H9 (cell line): ENCODE measurements around the gene SSR2. TPM values are rescaled to one million over a fixed set of nuclear protein-coding genes. Genes with fewer than 3 reads are reported as not detected.

Experiments
- DNase-seq: peaks from one replicate; pipeline ENCODE4 v3.0.0-alpha.2; 2017
- H2AFZ ChIP-seq: one replicate; pipeline ENCODE4 v1.6.1; 2013; ENCODE audit warnings: mild to moderate bottlenecking, low read length, control low read depth, moderate library complexity
- H2AK5ac ChIP-seq: 2 replicates; pipeline ENCODE4 v1.6.1; 2013; ENCODE audit warnings: low read length, control low read depth, mixed read lengths; ENCODE audit not compliant: insufficient read length
- H2BK120ac ChIP-seq: one replicate; pipeline ENCODE4 v1.6.1; 2013; ENCODE audit warnings: low read depth, mild to moderate bottlenecking, low read length, control low read depth, inconsistent platforms; ENCODE audit not compliant: poor library complexity, severe bottlenecking
- H2BK12ac ChIP-seq: 2 replicates; pipeline ENCODE4 v1.6.1; 2013; ENCODE audit warnings: low read length, control low read depth, mixed read lengths, low read depth; ENCODE audit not compliant: insufficient read length
- H2BK15ac ChIP-seq: 2 replicates; pipeline ENCODE4 v1.6.1; 2013; ENCODE audit warnings: low read depth, low read length, control low read depth
- H2BK20ac ChIP-seq: one replicate; pipeline ENCODE4 v1.6.1; 2013; ENCODE audit warnings: low read depth, mild to moderate bottlenecking, low read length, control low read depth, inconsistent platforms; ENCODE audit not compliant: poor library complexity, severe bottlenecking
- H2BK5ac ChIP-seq: 2 replicates; pipeline ENCODE4 v1.6.1; 2013; ENCODE audit warnings: low read length, control low read depth, mixed read lengths; ENCODE audit not compliant: insufficient read length
- H3K14ac ChIP-seq: 2 replicates; pipeline ENCODE4 v1.6.1; 2013; ENCODE audit warnings: low read length, control low read depth; ENCODE audit not compliant: insufficient read depth
- H3K18ac ChIP-seq: 2 replicates; pipeline ENCODE4 v1.6.1; 2013; ENCODE audit warnings: low read depth, mild to moderate bottlenecking, mixed read lengths, low read length, control low read depth; ENCODE audit not compliant: insufficient read length
- H3K23ac ChIP-seq: 2 replicates; pipeline ENCODE4 v1.6.1; 2013; ENCODE audit warnings: low read length, control low read depth, mixed read lengths, low read depth; ENCODE audit not compliant: insufficient read length
- H3K23me2 ChIP-seq: 2 replicates; pipeline ENCODE4 v1.6.1; 2013; ENCODE audit warnings: low read depth, mild to moderate bottlenecking, mixed read lengths, low read length, control low read depth; ENCODE audit not compliant: insufficient read length, poor library complexity, severe bottlenecking
- H3K27ac ChIP-seq: 2 replicates; pipeline ENCODE4 v1.5.1; 2013; ENCODE audit warnings: low read length, control low read depth, mixed read lengths, low read depth; ENCODE audit not compliant: insufficient read length
- H3K27me3 ChIP-seq: 2 replicates; pipeline ENCODE4 v1.6.1; 2013; ENCODE audit warnings: low read length, control low read depth, inconsistent platforms; ENCODE audit not compliant: insufficient read depth
- H3K4ac ChIP-seq: 2 replicates; pipeline ENCODE4 v1.6.1; 2013; ENCODE audit warnings: low read depth, mild to moderate bottlenecking, control low read depth, inconsistent platforms, low read length, moderate library complexity
- H3K4me1 ChIP-seq: 2 replicates; pipeline ENCODE4 v1.6.1; 2013; ENCODE audit warnings: low read length, control low read depth, inconsistent platforms; ENCODE audit not compliant: insufficient read depth
- H3K4me2 ChIP-seq: 2 replicates; pipeline ENCODE4 v1.6.1; 2013; ENCODE audit warnings: low read length, control low read depth, mixed read lengths; ENCODE audit not compliant: insufficient read length, insufficient read depth
- H3K56ac ChIP-seq: 2 replicates; pipeline ENCODE4 v1.6.1; 2013; ENCODE audit warnings: low read depth, mild to moderate bottlenecking, mixed read lengths, low read length, control low read depth; ENCODE audit not compliant: insufficient read length
- H3K79me1 ChIP-seq: 2 replicates; pipeline ENCODE4 v1.6.1; 2013; ENCODE audit warnings: low read depth, mild to moderate bottlenecking, moderate library complexity, low read length, control low read depth, inconsistent platforms; ENCODE audit not compliant: insufficient read depth, poor library complexity, severe bottlenecking
- H3K79me2 ChIP-seq: 2 replicates; pipeline ENCODE4 v1.6.1; 2013; ENCODE audit warnings: low read length, control low read depth, inconsistent platforms; ENCODE audit not compliant: insufficient read depth
- H3K9ac ChIP-seq: 2 replicates; pipeline ENCODE4 v1.6.1; 2013; ENCODE audit warnings: low read length, control low read depth, mixed read lengths; ENCODE audit not compliant: insufficient read length; ENCODE audit errors: extremely low read depth
- H3K9me3 ChIP-seq: one replicate; pipeline ENCODE4 v1.6.1; 2013; ENCODE audit warnings: low read depth, low read length, inconsistent platforms; ENCODE audit not compliant: control insufficient read depth
- H3T11ph ChIP-seq: one replicate; pipeline ENCODE4 v1.6.1; 2013; ENCODE audit warnings: mild to moderate bottlenecking, low read length, control low read depth, inconsistent platforms
- H4K20me1 ChIP-seq: one replicate; pipeline ENCODE4 v1.6.1; 2013; ENCODE audit not compliant: control insufficient read depth, insufficient read length, insufficient read depth
- H4K5ac ChIP-seq: 2 replicates; pipeline ENCODE4 v1.6.1; 2013; ENCODE audit warnings: low read depth, mild to moderate bottlenecking, mixed read lengths, low read length, control low read depth; ENCODE audit not compliant: insufficient read length
- H4K8ac ChIP-seq: replicated peaks from 2 replicates; pipeline ENCODE4 v1.6.1; 2013; ENCODE audit warnings: low read length, control low read depth, mixed read lengths, low read depth; ENCODE audit not compliant: insufficient read length
- H4K91ac ChIP-seq: 2 replicates; pipeline ENCODE4 v1.6.1; 2013; ENCODE audit warnings: low read depth, mild to moderate bottlenecking, moderate library complexity, mixed read lengths, low read length, control low read depth; ENCODE audit not compliant: insufficient read length
- H3K27ac Mint-ChIP-seq, 3 experiments: 2 replicates in 2 of 3; 3 replicates in 1 of 3; pipeline ENCODE4 v1.8.0; 2020 to 2021; ENCODE audit warnings: mixed read lengths in 3 of 3, mild to moderate bottlenecking in 1 of 3, moderate library complexity in 1 of 3
- H3K27me3 Mint-ChIP-seq: 2 replicates; pipeline ENCODE4 v1.8.0; 2021; ENCODE audit warnings: low read depth, mild to moderate bottlenecking, moderate library complexity, mixed read lengths
- H3K36me3 Mint-ChIP-seq, 3 experiments: 2 replicates in 2 of 3; 3 replicates in 1 of 3; pipeline ENCODE4 v1.8.0; 2020 to 2021; ENCODE audit warnings: low read depth in 3 of 3, mixed read lengths in 3 of 3; ENCODE audit not compliant: insufficient read depth in 1 of 3
- H3K4me1 Mint-ChIP-seq, 2 experiments: 2 replicates each; pipeline ENCODE4 v1.8.0; 2020; ENCODE audit warnings: mixed read lengths in 2 of 2
- H3K4me3 Mint-ChIP-seq, 2 experiments: 2 replicates in 1 of 2; 3 replicates in 1 of 2; pipeline ENCODE4 v1.8.0; 2020 to 2021; ENCODE audit warnings: mild to moderate bottlenecking in 2 of 2, mixed read lengths in 2 of 2, moderate library complexity in 1 of 2
- H3K9me3 Mint-ChIP-seq, 2 experiments: 2 replicates in 1 of 2; 3 replicates in 1 of 2; pipeline ENCODE4 v1.8.0; 2020; ENCODE audit warnings: mild to moderate bottlenecking in 2 of 2, mixed read lengths in 2 of 2, moderate library complexity in 1 of 2
- CTCF ChIP-seq: fragments of 200-600 bp; sonication (generic); conservative IDR thresholded peaks from 3 replicates; pipeline ENCODE4 v1.8.0; 2021; ENCODE audit warnings: antibody characterized with exemption, mild to moderate bottlenecking
- WGBS: extraction: QIAGEN DNeasy Blood & Tissue Kit; methylation state at CpG from one replicate; pipeline ENCODE4 v1.1.7; 2013; ENCODE audit warnings: missing lambda C conversion rate, low lambda C conversion rate, mixed read lengths; ENCODE audit not compliant: insufficient read length; ENCODE audit errors: extremely low coverage; 5-methylcytosine and 5-hydroxymethylcytosine counted together
- total RNA-seq: library from RNA; stranded (reverse); gene quantifications from 2 replicates; pipeline ENCODE4 v1.2.1, GENCODE V29; 2021

Gene SSR2
- total RNA-seq, 1 experiment from 2014 or later, result 170 TPM

DNA sequence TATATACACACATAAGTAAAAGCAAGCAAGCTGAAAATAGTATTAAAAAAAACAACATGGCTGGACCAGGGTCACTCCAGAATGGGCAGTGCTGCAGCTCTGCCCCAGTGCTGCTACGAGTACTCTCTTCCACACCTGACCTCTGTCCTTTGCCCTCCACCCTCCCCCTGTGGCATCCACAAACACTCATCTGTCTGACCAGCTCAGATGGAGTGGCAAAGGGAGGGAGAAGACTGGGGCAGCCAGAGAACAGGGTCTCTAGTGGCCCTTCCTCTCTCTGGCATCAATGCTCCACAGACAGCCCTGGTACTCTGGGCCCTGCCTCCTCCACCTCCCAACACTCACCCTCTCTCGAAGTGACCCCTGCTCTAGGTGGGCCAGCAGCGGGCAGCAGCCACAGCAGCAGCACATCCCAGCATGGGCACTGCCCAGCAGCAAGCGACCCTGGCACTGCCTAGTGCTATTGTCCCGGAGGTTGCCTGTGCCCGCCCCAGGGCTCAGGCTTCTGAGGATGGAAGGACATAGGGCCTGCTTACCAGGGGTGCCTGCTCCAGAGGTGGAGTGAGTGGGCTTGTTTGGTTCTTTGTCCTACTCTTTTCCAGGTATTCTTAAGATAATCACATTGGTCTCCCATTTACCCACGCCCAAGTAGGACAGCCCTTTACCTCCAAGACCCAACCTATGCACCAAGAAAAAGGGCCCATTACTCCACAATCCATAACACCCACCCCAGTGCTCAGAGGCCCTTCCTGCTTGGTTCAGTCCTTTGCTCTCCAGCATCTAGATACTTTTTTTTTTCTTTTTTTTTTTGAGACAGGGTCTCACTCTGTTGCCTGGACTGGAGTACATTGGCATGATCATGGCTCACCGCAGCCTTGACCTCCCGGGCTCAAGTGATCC, 48.6 kb downstream of the SSR2 start:
- no peaks in the 10 kb centered on the region for H3K27me3 Mint-ChIP-seq
- H3T11ph ChIP-seq, result no peak overlapping the region
- peak overlapping the region in 2 of 3 experiments; percentile 68 to 80; a peak in 4 of 7 replicates for H3K27ac Mint-ChIP-seq
- no peak overlapping the region for H2AK5ac ChIP-seq
- peaks cover 10% of the 10 kb centered on the region for H4K20me1 ChIP-seq
- no peak overlapping the region for H3K4me2 ChIP-seq
- no peak for TF ChIP-seq CTCF
- no peak overlapping the region for H3K4ac ChIP-seq
- H3K9me3 Mint-ChIP-seq, result no peaks in the 10 kb centered on the region
- peaks cover 84 to 95% of the 10 kb centered on the region in 2 experiments for H3K4me1 Mint-ChIP-seq
- peaks cover 29% of the 10 kb centered on the region for H3K4me1 ChIP-seq
- H2BK15ac ChIP-seq, result no peak overlapping the region
- peaks cover 37% of the 10 kb centered on the region for H3K79me2 ChIP-seq
- no peak overlapping the region for H3K23ac ChIP-seq
- H4K5ac ChIP-seq, result no peak overlapping the region
- H3K56ac ChIP-seq, result no peak overlapping the region
- no peaks in the 10 kb centered on the region for H3K9me3 ChIP-seq
- H2BK5ac ChIP-seq, result no peak overlapping the region
- WGBS, result no CpG with 5 or more reads among the region's 9 CpGs
- H2BK120ac ChIP-seq, result no peak overlapping the region
- peak overlapping the region in 1 of 2 experiments; percentile 45; a peak in 1 of 5 replicates for H3K4me3 Mint-ChIP-seq
- H2BK12ac ChIP-seq, result no peak overlapping the region
- no peak overlapping the region for H4K8ac ChIP-seq
- no peak overlapping the region for H4K91ac ChIP-seq
- H3K9ac ChIP-seq, result no peak overlapping the region
- DNase-seq, result no peak
- H3K14ac ChIP-seq, result no peak overlapping the region
- no peak overlapping the region for H2BK20ac ChIP-seq
- no peak overlapping the region for H2AFZ ChIP-seq
- H3K79me1 ChIP-seq, result peaks cover 9% of the 10 kb centered on the region
- peaks cover 10 to 45% (median 45%) of the 10 kb centered on the region in 3 experiments; a peak in 6 of 7 replicates for H3K36me3 Mint-ChIP-seq
- H3K27me3 ChIP-seq, result no peaks in the 10 kb centered on the region
- no peak overlapping the region for H3K18ac ChIP-seq
- H3K23me2 ChIP-seq, result peaks cover 16% of the 10 kb centered on the region
- no peak overlapping the region for H3K27ac ChIP-seq
